AG04450 (cell line): ENCODE data around the gene AMBRA1. TPM values are rescaled to one million over a fixed set of nuclear protein-coding genes. Genes with fewer than 3 reads are reported as not detected.

ENCODE experiments used
- CTCF ChIA-PET: fragments of 300-600, 350-600 bp; formaldehyde crosslinking; extraction: SDS; loops from one replicate; lab custom pipeline; 2022; ENCODE audit warnings: antibody characterized with exemption, inconsistent platforms; lab: Charles Lee
- POLR2A ChIA-PET: fragments of 350-600 bp; formaldehyde crosslinking; extraction: SDS; loops from one replicate; lab custom pipeline; 2021; ENCODE audit warnings: antibody characterized with exemption, inconsistent platforms; lab: Yijun Ruan, JAX
- DNase-seq: peaks from one replicate; pipeline ENCODE4 v3.0.0-alpha.2; 2011; ENCODE audit warnings: low read depth, low spot score
- H3K27ac ChIP-seq: one replicate; pipeline ENCODE4 v1.5.1; 2012; ENCODE audit warnings: low read depth, low read length, control low read depth
- H3K27me3 ChIP-seq: one replicate; pipeline ENCODE4 v1.6.0; 2012; ENCODE audit warnings: low read length; ENCODE audit not compliant: control insufficient read depth, insufficient read depth
- H3K4me3 ChIP-seq: 2 replicates; pipeline ENCODE4 v1.5.1; 2011; ENCODE audit warnings: mild to moderate bottlenecking, low read depth, low read length, control low read depth
- H3K9me3 ChIP-seq: 2 replicates; pipeline ENCODE4 v1.5.1; 2012; ENCODE audit warnings: low read length; ENCODE audit not compliant: control insufficient read depth, insufficient read depth
- CTCF ChIP-seq: IDR thresholded peaks from 2 replicates; pipeline ENCODE4 v1.5.1; 2011; ENCODE audit warnings: low read depth, low read length, control low read depth, inconsistent platforms
- polyA plus RNA-seq: library from polyadenylated mRNA; depleted of rRNA; stranded (reverse); fragments of >200 nt; gene quantifications from 2 replicates; pipeline ENCODE4 v1.2.3, GENCODE V29; 2011

AMBRA1 gene
- polyA plus RNA-seq, 1 experiment = 12.8 TPM

GRCh38 chr11:46609386-46609785 is 15.6 kb upstream of the AMBRA1 start:
- Histone ChIP-seq H3K4me3 (no peak overlapping the region), H3K9me3 (no peaks in the 10 kb centered on the region), H3K27ac (no peak overlapping the region), H3K27me3 (no peaks in the 10 kb centered on the region)
- POLR2A ChIA-PET = no interaction called here
- DNase-seq = no peak
- no peak for TF ChIP-seq CTCF
- CTCF ChIA-PET = no interaction called here

DNA sequence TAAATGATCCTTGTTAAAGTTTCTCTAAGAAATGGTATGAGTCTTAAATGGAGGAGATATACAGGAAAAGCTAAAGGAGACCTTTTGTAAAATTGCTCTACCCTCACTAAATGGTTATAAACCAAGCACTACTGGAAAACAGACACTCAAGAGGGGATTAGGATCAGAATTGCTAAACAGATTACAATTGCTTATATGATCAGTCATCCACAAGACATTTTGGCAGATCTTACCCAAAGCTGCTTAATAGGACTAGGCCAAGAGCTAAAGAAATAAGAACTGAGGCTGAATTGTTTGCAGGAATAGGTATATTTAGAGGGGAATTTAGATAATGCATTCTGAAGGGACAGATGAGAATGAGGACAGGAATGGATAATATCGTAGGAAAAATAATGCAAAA is 13.7 kb upstream of the AMBRA1 start:
- ChIA-PET CTCF (interaction anchor here (0.5 kb wide), 1 partner anchor 17 kb away, joined by 3 read pairs; no protein-coding TSS in a partner anchor), POLR2A (interaction anchor here (0.8 kb wide), 1 partner anchor 67 kb away, joined by 9 read pairs; no protein-coding TSS in a partner anchor)
- H3K4me3 ChIP-seq = no peak overlapping the region
- H3K27me3 ChIP-seq = no peaks in the 10 kb centered on the region
- no peak for DNase-seq
- TF ChIP-seq CTCF = no peak
- H3K27ac ChIP-seq = no peak overlapping the region
- no peaks in the 10 kb centered on the region for H3K9me3 ChIP-seq

DNA sequence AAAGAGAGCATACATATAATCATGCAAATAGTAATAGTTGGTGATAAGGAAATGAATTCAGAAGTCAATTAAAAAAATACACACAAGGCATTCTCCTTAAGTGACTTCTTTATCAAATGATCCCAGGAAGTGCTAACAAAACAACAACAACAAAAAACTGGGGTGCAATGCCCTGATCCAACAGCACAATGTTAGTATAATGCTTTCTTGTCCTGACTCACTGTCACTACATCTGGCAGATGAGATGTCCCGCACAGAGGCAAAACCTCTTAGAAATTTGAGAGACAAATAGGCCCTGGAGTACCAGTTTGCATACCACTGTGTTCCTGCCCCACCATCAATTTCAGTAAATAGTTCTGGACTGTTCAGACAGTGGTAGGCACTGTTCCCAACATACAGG is 11.0 kb upstream of the AMBRA1 start:
- ChIA-PET CTCF (interaction anchor here (0.7 kb wide), 1 partner anchor 12 kb away, joined by 9 read pairs; the partner anchor contains the start of gene HARBI1), POLR2A (no interaction called here)
- no peak overlapping the region for H3K4me3 ChIP-seq
- TF ChIP-seq CTCF = no peak
- no peaks in the 10 kb centered on the region for H3K9me3 ChIP-seq
- DNase-seq = no peak
- H3K27ac ChIP-seq = no peak overlapping the region
- H3K27me3 ChIP-seq = no peaks in the 10 kb centered on the region

GRCh38 chr11:46603704-46604308 is 10.0 kb upstream of the AMBRA1 start:
- Histone ChIP-seq H3K27ac (no peak overlapping the region), H3K9me3 (no peaks in the 10 kb centered on the region), H3K4me3 (no peak overlapping the region), H3K27me3 (no peaks in the 10 kb centered on the region)
- CTCF ChIA-PET = no interaction called here
- POLR2A ChIA-PET = no interaction called here
- DNase-seq = no peak
- TF ChIP-seq CTCF = no peak

GRCh38 chr11:46601129-46601528 is 7.3 kb upstream of the AMBRA1 start:
- H3K4me3 ChIP-seq = no peak overlapping the region
- H3K27me3 ChIP-seq = no peaks in the 10 kb centered on the region
- TF ChIP-seq CTCF = no peak
- CTCF ChIA-PET = no interaction called here
- DNase-seq = no peak
- H3K9me3 ChIP-seq = no peaks in the 10 kb centered on the region
- POLR2A ChIA-PET = no interaction called here
- no peak overlapping the region for H3K27ac ChIP-seq
